ENCODE results near the gene RAB11A.

RAB11A gene

DNA sequence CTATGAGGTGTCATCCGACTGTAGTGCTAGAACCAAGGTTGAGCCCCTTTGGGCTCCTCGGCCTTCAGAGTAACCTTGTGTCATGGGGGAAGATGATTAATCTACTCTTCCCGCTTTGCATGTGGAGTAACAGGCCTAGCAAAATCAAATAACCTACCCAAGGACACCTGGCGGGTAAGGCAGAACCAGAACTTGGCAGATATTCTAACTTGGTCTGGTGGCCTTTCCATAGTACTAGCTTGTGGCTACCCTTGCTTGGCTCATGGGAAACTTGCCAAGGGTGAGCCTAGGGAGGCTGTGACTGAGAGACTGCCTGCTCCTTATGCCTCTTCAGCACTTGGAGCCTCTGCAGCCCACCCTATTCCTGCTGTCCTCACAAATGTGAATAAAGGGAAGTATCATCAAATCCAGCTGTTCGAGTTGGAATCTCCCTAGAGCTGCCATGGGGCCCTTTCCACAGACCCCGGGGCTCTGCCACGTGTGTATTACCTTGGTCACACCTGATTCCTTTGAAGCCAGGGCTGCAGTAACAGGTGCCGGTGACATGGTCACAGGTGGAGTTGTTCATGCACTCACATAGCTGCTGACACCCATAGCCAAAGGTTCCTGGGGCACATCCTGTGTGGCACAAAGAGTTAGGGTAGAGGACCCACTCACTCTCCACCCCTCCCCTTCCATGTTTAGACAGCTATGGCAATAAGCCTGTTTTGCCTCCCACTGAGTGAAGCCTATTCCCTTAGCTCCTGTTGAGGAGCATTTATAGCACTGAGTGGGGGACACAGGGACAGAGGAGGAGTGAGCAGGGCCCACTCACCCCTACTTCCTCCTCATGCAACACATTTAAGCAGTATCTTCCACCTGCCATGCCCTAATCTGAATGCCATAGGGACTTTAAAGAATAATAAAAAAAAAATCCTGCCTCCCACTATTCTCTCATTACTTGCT is 46.0 kb downstream of the RAB11A start:
- no peak for DNase-seq

DNA sequence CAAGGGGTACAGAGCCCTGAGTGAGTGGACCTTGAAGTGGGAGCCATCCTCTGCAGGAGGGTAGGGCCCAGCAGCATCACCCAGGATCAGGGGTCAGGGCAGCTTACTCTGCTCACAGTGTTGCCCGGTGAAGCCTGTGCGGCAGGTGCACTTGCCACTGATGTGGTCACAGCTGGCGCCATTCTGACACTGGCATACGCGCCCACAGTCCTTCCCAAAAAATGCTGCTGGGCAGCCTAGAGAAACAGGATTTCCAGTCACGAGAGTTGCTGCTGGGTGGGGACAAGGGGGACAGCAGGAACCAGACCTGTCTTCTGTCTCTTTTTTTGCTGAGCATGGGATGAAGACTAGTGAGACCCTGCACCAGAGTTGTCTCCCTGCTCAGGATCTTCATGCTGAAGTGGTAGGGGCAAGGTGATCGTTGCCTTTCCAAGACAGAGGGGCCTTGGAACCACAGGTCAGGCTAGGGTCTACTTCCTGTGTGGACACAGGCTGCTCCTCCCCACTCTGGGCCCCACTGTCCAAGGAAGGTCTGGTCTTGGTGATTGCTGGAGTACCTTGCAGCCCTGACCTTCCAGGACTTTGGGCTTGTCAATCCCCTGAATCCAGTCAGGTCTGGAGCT is 46.9 kb downstream of the RAB11A start:
- intact Hi-C loops (cut with DNase I), result loop anchor here (5.0 kb wide), 1 partner anchor 371 kb away; no protein-coding TSS in a partner anchor
- no peak for DNase-seq

More for the DNA sequence above, 46.0 kb downstream of the RAB11A start:
- intact Hi-C loops (cut with DNase I), result loop anchor here (5.0 kb wide), 1 partner anchor 372 kb away; no protein-coding TSS in a partner anchor

DNA sequence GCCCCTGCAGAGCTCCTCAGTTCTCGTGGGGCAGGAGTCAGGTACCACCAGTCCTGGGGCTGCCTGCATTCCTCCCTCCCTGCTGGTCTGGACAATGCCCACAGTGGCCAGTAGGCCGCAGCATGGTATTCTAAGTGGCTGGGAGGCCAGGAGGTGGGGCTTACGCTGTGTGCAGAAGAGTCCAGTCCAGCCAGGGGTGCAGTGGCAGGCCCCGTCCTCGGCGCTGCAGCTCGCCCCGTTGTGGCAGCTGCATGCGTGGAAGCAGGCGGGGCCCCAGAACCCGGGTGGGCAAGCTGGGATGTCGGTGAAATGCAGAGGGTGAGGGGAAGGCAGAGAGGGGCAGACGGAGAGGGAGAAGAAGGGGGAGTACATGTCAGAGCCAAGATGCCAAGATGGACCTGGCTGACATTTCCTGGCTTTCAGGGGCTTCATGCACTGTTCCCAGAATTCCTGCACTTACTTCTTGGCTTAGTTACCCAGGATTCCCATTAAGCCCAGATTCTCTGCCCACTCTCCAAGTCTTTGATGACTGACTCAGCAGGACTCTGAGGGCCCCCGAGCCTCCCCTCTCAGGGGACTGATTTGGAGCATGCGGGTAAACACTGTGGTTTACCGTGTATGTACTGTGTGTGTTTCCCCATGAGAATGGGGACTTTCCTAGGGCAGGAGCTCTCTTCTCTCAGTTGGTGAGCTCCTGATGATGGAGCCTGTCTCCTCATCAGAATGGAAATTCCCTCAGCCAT is 47.5 kb downstream of the RAB11A start:
- intact Hi-C loops (cut with DNase I), result loop anchor here (5.0 kb wide), 1 partner anchor 370 kb away; no protein-coding TSS in a partner anchor
- DNase-seq, result peak; percentile 43 to 96 (median 76)

DNA sequence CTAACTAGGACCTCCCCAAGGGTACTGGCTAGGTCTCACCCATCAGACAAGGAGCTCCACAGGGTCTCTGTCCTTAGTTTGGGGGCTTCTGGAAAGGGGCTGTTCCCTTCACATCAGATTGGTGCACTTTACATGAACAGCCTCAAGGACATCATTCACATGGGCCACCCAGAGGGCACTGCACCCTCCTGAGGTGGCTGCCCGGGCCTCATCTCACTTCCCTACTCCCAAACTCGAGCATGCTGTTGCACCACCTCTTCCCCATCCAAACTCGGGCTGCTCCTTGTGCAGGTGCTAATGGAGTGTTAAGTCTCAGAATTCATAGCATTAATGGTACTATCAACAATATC is 48.1 kb downstream of the RAB11A start:
- no peak for DNase-seq
- intact Hi-C loops (cut with DNase I), result loop anchor here (5.0 kb wide), 1 partner anchor 370 kb away; no protein-coding TSS in a partner anchor

DNA sequence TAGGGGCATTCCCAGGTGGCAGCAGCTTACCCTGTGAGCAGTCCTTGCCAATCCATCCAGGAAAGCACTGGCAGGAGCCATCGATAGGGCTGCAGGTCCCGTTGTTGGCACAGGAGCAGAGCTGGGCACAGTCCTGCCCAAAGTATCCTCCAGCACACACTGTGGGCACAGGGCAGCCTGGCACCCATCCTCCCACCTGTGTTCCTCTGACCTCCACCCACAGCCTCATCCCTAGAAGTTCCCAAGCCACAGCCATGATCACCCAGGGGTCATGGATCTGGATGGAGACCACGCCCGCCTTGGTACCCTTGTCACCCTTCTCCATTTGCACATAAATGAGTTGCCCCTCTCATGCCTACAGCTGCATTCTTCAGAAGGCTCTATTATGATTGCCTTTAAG is 48.6 kb downstream of the RAB11A start:
- intact Hi-C loops (cut with DNase I), result loop anchor here (5.0 kb wide), 1 partner anchor 369 kb away; no protein-coding TSS in a partner anchor
- DNase-seq, result no peak

DNA sequence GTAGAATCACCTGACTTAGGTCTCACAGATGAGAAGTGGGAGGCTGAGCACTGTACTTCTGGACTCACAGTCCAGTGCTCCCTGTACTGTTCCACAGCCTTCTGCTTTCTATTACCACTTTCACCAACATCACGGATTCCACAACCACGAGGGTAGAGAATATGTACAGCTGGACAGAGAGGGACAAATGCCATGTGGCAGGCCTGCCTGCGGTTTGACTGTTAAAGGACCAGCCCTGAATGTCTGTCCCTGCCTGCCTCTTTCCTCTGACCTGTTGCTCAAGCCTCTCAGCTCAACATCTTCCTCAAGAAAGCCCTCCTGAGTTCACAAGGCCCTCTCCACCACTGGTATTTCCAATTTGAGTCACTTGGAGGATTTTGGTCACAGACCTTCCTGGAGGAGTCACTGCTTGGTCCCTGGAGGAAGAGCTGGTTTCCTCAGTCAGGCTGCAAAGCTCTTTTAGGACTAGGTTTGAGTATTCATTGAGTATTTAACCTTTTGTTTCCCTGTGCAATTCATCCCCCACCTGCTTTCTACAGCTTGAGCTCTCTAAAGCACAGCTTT is 49.1 kb downstream of the RAB11A start:
- DNase-seq, result no peak
- intact Hi-C loops (cut with DNase I), result loop anchor here (5.0 kb wide), 1 partner anchor 369 kb away; no protein-coding TSS in a partner anchor

DNA sequence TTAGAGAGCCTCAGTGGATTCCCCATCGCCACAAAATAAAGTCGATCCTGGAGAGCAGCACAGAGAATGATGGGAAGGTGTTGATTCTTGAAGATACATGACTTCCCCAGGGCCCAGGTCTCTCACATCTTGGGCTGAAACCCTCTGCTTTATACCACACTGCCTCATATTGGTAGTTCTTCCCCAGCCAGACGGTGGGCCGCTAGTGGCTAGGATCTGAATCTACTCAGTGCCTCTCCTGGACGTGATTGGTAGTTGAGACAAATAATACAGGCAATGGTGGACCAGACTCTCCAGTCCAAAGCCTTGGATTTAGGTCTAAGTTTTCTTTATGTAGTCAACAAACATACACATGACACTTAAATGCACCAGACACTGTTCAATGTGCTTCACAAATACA is 49.7 kb downstream of the RAB11A start:
- DNase-seq, result peak in 1 of 10 donors; percentile 43
- intact Hi-C loops (cut with DNase I), result loop anchor here (5.0 kb wide), 1 partner anchor 368 kb away; no protein-coding TSS in a partner anchor

DNA sequence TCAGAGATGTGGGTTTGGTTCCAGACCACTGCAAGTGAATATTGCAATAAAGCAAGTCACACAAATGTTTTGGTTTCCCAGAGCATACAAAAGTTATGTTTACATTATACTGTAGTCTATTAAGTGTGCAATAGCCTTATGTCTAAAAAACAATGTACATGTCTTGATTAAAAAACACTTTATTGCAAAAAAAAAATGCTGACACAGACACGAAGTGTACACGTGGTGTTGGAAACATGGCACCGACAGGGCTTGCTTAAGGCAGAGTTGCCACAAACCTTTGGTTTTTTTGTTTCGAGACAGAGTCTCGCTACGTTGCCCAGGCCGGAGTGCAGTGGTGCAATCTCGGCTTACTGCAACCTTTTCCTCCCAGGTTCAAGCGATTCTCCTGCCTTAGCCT is 50.1 kb downstream of the RAB11A start:
- intact Hi-C loops (cut with DNase I), result loop anchor here (5.0 kb wide), 1 partner anchor 368 kb away; no protein-coding TSS in a partner anchor
- peak in 1 of 10 donors; percentile 29 for DNase-seq

DNA sequence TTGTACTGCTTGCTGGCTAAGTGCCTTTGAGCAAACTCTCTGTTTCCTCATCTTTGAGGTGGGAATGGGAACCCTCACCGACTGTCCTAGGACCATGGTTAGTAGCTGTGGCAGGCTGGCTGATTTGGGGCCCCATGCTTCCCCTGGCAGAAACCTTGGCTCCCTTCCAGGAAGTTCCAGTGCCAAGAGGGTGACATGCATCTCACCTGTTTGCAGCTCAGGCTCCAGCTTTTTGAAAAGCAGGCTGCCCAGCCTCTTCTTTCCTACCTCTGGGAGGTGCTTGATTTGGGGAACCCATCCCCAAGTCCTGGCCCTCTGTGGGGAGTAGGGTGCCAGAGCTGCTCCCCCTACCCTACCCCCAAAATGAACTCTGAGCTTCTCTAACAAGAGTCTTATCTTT is 50.8 kb downstream of the RAB11A start:
- peak in 1 of 10 donors; percentile 10 for DNase-seq
- intact Hi-C loops (cut with DNase I), result no loop called here

DNA sequence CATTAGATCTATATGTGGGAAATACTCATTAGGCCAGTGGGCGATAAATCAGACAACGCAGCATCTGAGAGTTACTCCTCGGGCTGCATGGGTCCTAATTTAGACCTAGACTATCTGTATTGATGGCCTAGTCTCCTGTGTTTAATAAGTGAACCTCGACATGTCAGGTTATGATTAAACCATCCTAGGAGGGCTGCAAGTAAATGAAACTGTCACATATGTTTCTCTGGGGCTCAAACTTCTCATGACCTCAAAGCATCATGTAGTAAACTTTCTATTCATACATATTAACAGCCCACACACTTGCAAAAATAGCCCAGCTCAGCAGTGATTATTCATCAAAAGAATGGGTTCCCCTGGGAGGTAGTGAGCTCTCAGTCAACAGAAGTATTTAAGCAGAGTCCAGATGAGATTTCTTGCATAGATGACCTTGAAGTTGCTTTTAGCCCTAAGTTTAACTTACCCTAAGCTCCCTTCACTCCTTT is 51.6 kb downstream of the RAB11A start:
- DNase-seq, result no peak
- intact Hi-C loops (cut with DNase I), result no loop called here

DNA sequence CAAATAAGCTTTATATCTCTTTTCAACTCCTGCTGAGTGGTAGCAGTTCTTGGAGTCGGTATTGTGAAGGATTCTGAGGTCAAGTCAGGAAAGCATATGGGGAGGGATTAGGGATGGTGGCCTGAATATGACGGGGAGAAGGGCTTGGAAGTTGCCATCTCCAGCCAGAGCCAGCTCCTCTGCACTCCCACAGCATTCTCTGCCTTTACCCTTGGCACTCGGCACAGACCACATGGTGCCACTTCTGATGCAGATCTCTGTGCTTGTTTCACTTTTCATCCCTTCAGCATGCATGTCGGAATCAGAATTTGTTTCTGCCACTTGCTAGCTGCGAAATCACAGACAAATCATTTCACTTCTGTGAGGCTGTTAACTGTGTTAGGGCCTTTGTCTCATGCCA is 52.5 kb downstream of the RAB11A start:
- DNase-seq, result peak in 1 of 10 donors; percentile 52
- intact Hi-C loops (cut with DNase I), result no loop called here

DNA sequence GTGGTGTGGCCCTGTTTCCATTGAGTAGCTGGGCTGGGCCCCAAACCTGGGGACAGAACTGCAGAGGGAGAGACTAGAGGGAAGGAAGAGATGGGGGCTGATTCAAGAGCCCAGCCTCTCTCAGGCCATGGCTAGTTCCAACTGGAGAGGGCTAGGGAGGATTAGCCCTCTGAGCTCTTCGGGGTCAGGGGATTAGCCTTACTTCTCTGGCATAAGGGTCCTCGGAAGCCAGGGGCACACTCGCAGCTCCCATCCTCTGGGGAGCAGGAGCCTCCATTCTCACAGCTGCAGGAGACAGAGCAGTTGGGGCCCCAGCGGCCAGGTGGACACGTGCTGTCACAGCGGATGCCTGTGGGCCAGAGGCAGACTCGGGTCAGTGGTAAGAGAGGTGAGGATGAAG is 53.3 kb downstream of the RAB11A start:
- DNase-seq, result peak in 1 of 10 donors; percentile 28
- intact Hi-C loops (cut with DNase I), result no loop called here

DNA sequence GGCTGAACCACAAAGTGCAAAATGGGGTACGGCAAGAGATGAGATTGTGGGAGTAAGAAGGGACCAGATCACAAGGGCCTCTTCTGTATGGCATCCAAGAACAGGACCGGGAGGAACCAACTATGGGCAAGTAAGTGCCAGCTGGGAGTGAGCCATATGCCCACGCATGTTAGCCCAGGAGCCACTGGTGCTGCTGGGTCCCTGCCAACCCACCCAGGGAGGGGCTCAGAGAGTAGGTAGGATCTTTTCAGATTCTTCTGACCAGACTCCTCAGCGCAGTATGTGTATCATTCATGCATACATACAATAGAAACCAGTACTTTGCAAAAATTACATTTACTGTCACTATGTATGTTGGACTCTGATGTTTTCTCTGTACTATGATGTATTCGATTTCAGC is 54.0 kb downstream of the RAB11A start:
- peak in 3 of 10 donors; percentile 68 to 82 (median 72) for DNase-seq
- intact Hi-C loops (cut with DNase I), result no loop called here

DNA sequence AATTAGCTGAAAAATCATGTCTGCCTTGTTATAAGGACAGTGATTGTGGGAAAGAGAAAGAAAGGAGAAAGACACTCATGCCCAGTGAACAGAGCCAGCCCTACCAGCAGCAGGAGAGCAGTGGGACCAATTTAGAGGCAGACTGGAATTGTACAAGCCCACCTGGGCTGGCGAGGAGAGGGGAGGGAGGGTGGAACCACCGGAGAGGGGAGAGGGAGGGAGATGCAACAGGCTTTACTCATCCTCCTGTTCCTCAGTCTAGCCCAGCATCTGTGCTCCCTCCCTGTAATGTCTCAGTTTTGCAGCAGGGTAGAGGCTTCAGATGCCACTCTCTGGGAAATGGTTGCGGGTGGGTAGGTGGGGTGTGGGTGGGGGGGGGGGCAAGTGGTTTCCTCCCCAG is 54.7 kb downstream of the RAB11A start:
- peak in 1 of 10 donors; percentile 5 for DNase-seq
- intact Hi-C loops (cut with DNase I), result no loop called here

DNA sequence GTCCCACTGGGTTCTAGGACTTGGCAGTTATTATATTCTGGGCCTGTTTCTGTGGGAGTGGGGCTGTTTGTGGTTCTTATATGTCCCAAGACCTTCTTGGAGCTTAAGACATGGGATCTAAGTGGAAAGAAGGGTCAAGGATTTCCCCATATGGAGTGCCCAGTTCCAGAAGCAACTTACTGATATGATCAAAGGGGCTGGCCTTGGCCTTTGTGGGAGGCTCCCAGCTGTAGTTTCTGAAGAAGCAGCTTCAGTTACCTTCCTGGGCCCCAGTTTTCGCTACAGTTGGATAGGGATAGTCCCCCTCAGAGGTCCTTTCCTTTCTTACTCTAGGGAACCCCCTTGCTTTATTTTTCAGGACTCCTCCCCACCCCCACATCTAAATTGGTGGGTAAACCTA is 56.0 kb downstream of the RAB11A start:
- DNase-seq, result peak in 1 of 10 donors; percentile 5
- intact Hi-C loops (cut with DNase I), result no loop called here

DNA sequence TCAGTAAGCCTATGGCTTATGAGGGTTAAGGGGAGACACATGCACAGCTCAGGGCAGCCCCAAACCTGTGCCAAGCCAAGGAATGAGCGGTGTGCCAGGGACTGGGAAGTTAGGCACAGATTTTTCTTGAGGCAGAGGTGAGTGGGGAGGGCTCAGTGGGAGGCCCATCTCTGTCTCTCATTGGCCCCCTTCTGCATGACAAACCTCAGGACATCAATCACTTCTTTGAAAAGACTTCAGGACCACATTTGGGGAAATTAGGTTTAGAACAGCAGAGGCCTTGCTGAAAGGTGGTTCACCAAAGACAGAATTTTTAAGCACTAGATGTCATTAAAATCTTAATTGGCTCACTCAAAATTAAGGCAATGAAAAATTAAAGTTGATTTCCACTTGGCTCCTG is 57.2 kb downstream of the RAB11A start:
- intact Hi-C loops (cut with DNase I), result no loop called here
- DNase-seq, result peak in 1 of 10 donors; percentile 13

DNA sequence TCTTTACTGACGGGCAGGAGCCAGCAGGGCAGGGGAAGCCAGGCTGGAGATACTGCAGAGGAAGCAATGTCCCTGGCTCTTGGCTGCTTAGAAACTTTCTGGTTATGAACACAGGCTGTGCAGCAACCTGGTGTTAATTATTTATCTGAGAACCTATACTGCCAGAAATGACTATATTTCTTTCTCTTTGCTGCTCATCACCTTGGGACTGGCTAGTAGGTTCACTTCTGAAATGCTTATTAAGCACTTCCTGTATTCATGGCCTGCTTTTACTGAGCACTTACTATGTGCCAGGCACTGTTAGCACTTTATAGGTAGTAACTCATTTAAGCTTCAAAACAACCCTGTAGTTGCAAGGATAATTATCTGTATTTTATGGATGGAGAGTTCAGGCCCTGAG is 57.6 kb downstream of the RAB11A start:
- intact Hi-C loops (cut with DNase I), result no loop called here

DNA sequence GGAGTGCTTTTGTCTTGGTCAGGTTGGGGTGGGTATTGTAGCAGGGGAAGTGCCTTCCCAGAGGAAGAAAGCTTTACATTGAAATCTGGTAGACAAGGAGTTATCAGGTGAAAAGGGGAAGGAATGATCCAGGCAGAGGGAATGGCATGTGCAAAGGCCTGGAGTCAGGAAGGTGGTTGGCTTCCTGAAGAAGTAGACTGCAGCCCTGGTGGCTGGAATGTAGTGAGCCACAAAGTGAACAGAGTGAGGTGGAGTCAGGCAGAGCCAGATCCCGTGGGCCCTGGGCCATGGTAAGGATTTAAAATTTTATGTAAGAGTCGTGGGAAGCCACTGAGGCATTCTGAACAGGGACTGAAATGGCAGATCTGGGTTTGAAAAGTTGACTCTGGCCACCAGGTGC is 58.3 kb downstream of the RAB11A start:
- peak in 1 of 10 donors; percentile 35 for DNase-seq
- intact Hi-C loops (cut with DNase I), result no loop called here

More for the DNA sequence above, 57.6 kb downstream of the RAB11A start:
- DNase-seq, result peak in 2 of 10 donors; percentile 1 to 12

DNA sequence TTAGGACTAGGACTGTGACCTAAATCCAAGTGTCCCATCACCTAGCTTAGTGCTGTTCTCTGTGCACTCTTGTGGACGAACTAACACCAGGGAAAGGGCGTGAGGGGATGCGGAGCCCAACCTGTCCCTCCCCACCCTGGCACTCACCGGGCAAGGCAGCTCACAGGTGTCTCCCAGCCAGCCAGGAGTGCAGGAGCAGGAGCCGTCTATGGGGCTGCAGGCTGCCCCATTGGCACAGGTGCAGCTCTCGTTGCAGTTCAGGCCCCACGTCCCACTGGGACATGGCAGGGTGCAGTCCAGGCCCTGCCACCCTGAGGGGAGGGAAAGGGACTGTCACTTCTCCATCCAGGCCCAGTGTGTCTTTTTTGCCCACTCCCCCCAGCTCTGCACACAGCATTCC is 60.3 kb downstream of the RAB11A start:
- peak in 2 of 10 donors; percentile 14 to 76 for DNase-seq
- intact Hi-C loops (cut with DNase I), result no loop called here

DNA sequence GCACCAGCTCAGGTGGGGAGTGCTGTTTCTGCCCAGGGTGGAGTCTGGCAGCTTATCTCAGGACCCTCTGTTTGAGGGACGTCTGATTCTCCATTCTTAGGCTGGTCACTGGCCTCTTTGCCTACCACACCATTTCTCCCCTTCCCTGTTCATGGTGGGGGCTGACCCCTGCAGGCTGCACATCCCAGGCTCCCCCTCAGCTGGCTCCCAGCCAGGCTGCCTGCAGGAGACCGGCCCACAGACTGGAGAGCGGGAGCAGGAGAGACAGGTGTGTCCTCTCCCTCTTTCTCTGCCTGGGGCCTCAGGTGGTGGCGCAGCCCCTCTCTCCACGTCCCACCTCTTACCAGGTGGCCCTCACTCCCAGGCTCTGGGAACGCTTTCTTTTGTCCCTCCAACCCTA is 60.8 kb downstream of the RAB11A start:
- intact Hi-C loops (cut with DNase I), result no loop called here
- DNase-seq, result peak in 1 of 10 donors; percentile 18
